ENCODE measurements around the gene IL17F. TPM values are rescaled to one million over a fixed set of nuclear protein-coding genes. Genes with fewer than 3 reads are reported as not detected.

Gene IL17F
- total RNA-seq, 2 donors from 2014 or later = not detected

DNA sequence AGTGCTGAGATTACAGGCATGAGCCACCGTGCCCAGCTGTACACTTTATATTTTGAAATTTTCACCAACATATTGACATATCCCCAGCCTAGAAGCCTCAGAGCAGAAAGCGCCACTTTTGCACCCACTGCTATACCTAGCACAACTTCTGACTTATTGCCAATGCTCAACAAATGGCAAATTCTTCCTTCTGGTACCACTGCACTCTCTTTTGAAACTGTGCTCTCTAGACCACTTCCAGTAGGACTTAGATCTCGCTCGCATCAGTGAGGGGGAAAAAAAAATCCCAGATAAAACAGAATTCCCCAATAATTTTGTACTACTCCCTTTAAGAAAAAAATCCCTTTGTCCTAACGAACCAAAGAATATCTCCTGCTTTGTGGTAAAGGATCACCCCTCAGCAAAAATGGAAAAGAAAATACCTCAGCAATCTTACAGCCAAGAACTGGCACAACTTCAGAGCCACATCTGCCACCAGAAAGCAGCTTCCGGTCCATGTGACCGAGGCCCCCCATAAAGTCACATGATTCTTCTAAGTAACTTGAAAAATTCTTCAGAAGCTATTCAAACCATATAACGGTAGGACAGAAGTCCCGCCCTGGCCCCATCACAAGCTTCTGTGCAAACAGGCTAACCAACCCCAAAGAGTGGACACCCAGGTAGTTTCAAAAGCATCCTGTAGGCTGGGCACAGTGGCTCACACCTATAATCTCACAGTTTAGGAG, 18.5 kb upstream of the IL17F start:
- Histone ChIP-seq H3K9me3 (ENCODE audit: control insufficient read depth, low read length) (no peaks in the 10 kb centered on the region), H3K4me1 (ENCODE audit: control insufficient read depth, insufficient read depth, low read length) (no peaks in the 10 kb centered on the region), H3K27me3 (ENCODE audit: control insufficient read depth, insufficient read depth, low read length, poor library complexity, severe bottlenecking) (no peaks in the 10 kb centered on the region), H3K27ac (ENCODE audit: low read depth, low read length) (no peak overlapping the region), H3K36me3 (ENCODE audit: control insufficient read depth, insufficient read depth, low read length) (peaks cover 68% of the 10 kb centered on the region), H3K9ac (ENCODE audit: extremely low read depth, low read length, poor library complexity, severe bottlenecking) (no peak overlapping the region), H3K4me3 (ENCODE audit: low read length) (no peak overlapping the region)
- no peak for DNase-seq
- Mint-ChIP-seq H3K4me1 (no peaks in the 10 kb centered on the region), H3K9me3 (no peaks in the 10 kb centered on the region), H3K27me3 (ENCODE audit: insufficient read depth) (no peaks in the 10 kb centered on the region), H3K4me3 (no peak overlapping the region), H3K27ac (no peak overlapping the region), H3K36me3 (ENCODE audit: low read depth) (peaks cover 68% of the 10 kb centered on the region)
- TF ChIP-seq, protein P1, sequence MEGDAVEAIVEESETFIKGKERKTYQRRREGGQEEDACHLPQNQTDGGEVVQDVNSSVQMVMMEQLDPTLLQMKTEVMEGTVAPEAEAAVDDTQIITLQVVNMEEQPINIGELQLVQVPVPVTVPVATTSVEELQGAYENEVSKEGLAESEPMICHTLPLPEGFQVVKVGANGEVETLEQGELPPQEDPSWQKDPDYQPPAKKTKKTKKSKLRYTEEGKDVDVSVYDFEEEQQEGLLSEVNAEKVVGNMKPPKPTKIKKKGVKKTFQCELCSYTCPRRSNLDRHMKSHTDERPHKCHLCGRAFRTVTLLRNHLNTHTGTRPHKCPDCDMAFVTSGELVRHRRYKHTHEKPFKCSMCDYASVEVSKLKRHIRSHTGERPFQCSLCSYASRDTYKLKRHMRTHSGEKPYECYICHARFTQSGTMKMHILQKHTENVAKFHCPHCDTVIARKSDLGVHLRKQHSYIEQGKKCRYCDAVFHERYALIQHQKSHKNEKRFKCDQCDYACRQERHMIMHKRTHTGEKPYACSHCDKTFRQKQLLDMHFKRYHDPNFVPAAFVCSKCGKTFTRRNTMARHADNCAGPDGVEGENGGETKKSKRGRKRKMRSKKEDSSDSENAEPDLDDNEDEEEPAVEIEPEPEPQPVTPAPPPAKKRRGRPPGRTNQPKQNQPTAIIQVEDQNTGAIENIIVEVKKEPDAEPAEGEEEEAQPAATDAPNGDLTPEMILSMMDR (conservative IDR thresholded peaks at IDR 0.05) = no peak
- WGBS, 2 experiments (ENCODE audit: insufficient coverage in 1 of 2, insufficient read length in 1 of 2) = 95 to 100% methylated on average over 3 to 9 of the region's 9 CpGs

DNA sequence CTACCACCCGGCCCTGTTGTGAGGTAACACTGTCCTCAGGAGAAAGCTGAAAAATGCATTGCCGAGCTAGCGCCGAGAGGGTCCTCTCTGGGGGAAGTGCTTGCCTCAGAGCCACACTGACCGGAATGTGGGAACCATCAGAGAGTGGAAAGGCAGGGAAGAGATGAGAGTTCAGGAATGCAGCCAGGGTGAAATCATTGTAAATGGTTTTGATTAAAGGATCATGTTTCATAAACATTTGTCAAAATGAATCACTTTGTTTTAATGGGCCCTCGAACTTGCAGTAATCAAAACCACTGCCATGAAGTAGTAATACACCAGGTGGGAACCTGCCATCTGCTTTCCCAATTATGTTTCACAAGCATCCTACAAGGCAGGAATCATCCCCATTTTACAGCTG, 16.9 kb upstream of the IL17F start:
- no peak overlapping the region for H3K27ac Mint-ChIP-seq
- no peak for DNase-seq
- no peaks in the 10 kb centered on the region for H3K27me3 Mint-ChIP-seq (ENCODE audit: insufficient read depth)
- Histone ChIP-seq H3K4me1 (ENCODE audit: control insufficient read depth, insufficient read depth, low read length) (no peaks in the 10 kb centered on the region), H3K27ac (ENCODE audit: low read depth, low read length) (no peak overlapping the region), H3K36me3 (ENCODE audit: control insufficient read depth, insufficient read depth, low read length) (peaks cover 55% of the 10 kb centered on the region), H3K4me3 (ENCODE audit: low read length) (no peak overlapping the region), H3K9me3 (ENCODE audit: control insufficient read depth, low read length) (no peaks in the 10 kb centered on the region), H3K27me3 (ENCODE audit: control insufficient read depth, insufficient read depth, low read length, poor library complexity, severe bottlenecking) (no peaks in the 10 kb centered on the region), H3K9ac (ENCODE audit: extremely low read depth, low read length, poor library complexity, severe bottlenecking) (no peak overlapping the region)
- H3K4me3 Mint-ChIP-seq = no peak overlapping the region
- H3K36me3 Mint-ChIP-seq (ENCODE audit: low read depth) = peaks cover 54% of the 10 kb centered on the region
- TF ChIP-seq, protein P1 (conservative IDR thresholded peaks at IDR 0.05) = no peak
- peaks cover 5% of the 10 kb centered on the region for H3K9me3 Mint-ChIP-seq
- WGBS, 2 experiments (ENCODE audit: insufficient coverage in 1 of 2, insufficient read length in 1 of 2) = 95 to 100% methylated on average over 6 of the region's 6 CpGs
- H3K4me1 Mint-ChIP-seq = no peaks in the 10 kb centered on the region

DNA sequence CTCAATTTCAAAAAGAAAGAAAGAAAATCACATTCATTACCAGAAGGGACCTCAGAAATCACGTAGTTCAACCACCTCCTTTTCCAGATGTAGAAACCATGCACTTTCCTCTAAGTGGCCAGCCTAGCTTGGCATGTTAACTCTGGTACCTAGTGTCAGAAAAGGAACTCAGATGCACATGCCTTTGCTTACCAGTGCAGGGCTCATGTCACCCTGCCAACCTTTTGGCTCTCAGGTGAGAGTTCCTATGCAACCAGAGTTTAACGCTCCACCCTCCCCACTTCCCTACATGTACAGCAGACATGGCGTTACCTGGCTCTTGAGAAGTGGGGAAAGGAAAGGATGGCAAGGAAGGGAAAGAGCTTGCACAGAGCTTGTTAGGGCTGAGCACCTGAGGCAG, 16.3 kb upstream of the IL17F start:
- Histone ChIP-seq H3K4me3 (ENCODE audit: low read length) (no peak overlapping the region), H3K27me3 (ENCODE audit: control insufficient read depth, insufficient read depth, low read length, poor library complexity, severe bottlenecking) (no peaks in the 10 kb centered on the region), H3K27ac (ENCODE audit: low read depth, low read length) (no peak overlapping the region), H3K36me3 (ENCODE audit: control insufficient read depth, insufficient read depth, low read length) (peaks cover 49% of the 10 kb centered on the region), H3K9ac (ENCODE audit: extremely low read depth, low read length, poor library complexity, severe bottlenecking) (no peak overlapping the region), H3K4me1 (ENCODE audit: control insufficient read depth, insufficient read depth, low read length) (no peaks in the 10 kb centered on the region), H3K9me3 (ENCODE audit: control insufficient read depth, low read length) (no peaks in the 10 kb centered on the region)
- DNase-seq = no peak
- WGBS, 2 experiments (ENCODE audit: insufficient coverage in 1 of 2, insufficient read length in 1 of 2) = 100% methylated on average over 3 of the region's 3 CpGs; no CpG with 5 or more reads in 1 of the 2 experiments
- peak overlapping the region; percentile 39 for H3K27ac Mint-ChIP-seq
- H3K36me3 Mint-ChIP-seq (ENCODE audit: low read depth) = peaks cover 48% of the 10 kb centered on the region
- H3K9me3 Mint-ChIP-seq = peaks cover 9% of the 10 kb centered on the region
- H3K4me3 Mint-ChIP-seq = no peak overlapping the region
- no peaks in the 10 kb centered on the region for H3K27me3 Mint-ChIP-seq (ENCODE audit: insufficient read depth)
- TF ChIP-seq, protein P1 (conservative IDR thresholded peaks at IDR 0.05) = no peak
- no peaks in the 10 kb centered on the region for H3K4me1 Mint-ChIP-seq
